Stimulated activated CD8-positive, alpha-beta memory T cell treated with anti-CD3 and anti-CD28 coated beads, Interleukin-4, amount 100 ng/mL, for 48 hours (primary cell): Measurements from ENCODE around the gene C1QB.
A peak's percentile ranks its signal among the peaks of the same experiment; 100 is the strongest.
"Not testable (repeated sequence)": the region's sequence is repeated elsewhere in the genome, so short reads cannot be mapped to it uniquely, and the experiment has no call there.

Source experiments
- DNase-seq: peaks from one replicate; pipeline ENCODE4 v3.0.0-alpha.2; 2020

Gene C1QB

DNA sequence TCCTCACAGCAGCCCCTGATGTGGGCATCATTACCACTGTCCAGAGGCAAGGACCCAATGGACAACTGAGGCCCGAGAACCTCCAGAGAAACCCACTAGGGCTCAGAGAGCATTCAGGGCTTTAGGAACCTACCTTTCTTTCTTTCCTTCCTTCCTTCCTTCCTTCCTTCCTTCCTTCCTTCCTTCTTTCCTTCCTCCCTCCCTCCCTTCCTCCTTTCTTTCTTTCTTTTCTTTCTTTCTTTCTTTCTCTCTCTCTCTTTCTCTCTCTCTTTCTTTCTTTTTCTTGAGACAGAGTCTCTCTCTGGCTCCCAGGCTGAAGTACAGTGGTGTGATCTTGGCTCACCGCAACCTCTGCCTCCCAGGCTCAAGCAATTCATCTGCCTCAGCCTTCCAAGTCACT, 15.8 kb downstream of the C1QB start:
- DNase-seq, result not testable (repeated sequence)

DNA sequence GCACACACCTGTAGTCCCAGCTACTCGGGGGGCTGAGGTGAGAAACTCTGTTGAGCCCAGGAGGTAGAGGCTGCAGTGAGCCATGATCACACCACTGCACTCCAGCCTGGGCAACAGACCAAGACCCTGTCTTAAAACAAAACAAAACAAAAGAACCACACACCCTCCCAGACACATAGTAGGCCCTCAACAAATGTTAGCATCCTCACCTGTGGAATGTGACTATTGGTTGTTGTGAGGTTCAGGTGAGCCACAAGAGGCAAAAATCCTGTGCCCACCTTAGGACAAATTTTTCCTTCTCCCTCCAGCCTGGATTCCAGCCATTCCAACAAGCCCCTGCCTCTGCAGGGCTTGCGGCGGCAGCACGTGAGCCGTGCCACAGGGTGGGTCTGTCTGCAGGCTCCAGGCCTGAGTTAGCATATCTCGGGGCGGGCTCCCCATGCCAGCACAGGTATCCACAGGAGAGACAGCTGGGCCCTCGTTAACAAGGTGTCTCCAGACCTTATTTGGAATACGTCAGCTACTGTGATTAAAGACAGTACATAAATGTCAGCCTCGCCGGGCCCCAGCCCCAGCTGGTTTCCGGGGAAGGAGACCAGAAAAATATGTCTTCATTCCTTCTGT, 17.4 kb downstream of the C1QB start:
- DNase-seq, result no peak

DNA sequence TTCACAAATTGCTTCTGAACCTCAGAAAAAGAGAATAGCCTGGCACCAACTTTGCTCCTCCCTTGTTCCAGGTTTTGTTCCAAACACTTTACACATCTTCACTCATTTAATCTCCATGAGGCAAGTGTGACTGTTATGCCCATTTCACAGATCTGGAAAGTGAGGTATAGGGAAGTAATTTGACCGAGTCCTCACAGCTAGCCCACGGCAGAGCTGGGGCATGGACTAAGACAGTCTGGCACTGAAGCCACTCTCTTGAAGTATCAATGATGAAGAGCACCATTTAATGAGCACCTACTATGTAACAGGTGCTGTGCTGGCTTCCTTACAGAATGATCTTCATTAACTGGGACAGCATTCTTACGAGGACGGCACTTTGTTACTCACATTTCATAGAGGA, 19.0 kb downstream of the C1QB start:
- DNase-seq, result no peak

DNA sequence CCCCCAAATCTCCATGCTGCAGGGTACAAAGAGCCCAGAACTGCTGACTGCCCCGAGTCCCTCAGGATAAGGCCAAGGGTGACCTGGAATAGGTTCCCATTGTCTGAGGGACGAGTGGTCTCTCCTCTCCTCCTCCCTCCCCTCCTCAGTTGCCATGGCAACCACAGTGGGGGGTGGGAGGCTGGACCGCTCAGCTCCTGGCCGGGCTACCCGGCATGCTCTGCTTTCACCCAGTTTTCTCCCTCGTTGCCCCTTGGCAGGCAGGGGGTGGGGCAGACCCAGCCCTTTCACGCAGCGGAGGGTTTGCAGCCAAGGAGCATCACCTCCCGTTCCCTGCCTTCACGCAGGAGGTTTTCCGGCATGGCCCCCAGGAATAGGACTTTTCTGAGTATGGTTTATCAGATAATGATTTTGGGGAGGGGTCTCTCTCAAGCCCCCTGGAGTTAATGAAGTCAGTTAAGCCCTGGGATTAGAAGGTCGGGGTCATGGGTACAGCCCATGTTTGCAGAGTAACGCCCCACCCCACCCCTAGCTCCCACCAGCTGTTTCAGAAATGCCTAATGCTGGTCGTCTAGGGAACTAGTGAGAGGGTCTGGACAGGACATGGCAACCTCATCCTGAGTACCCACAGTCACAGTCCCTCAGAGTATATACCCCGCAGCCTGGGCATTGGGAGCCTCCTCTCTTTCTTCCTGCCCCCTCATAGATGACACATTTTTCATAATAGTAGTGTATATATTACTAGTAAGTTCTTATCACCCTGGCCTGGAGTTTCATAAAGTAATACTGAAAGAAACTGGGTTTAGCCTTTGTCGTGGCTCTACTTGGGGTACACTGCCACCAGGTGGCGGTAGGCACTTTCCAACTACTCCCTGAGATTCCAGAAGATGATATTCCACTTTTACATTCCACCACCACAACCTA, 20.7 kb downstream of the C1QB start:
- peak; percentile 60 for DNase-seq

DNA sequence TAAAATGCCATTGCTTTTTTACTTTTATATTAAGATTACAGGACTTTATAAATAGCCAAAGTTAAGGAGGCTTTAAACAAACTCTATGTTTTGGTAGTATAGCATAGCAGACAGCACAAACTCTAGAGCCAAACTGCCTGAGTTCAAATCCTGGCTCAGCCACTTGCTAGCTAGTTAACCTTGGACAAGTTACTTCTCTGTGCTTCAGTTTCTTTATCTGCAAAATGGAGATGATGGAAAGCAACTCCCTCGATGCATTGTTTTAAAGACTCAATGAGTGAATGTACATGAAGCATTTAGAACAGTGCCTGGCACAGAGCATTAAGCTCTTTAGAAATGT, 21.3 kb downstream of the C1QB start:
- DNase-seq, result no peak

DNA sequence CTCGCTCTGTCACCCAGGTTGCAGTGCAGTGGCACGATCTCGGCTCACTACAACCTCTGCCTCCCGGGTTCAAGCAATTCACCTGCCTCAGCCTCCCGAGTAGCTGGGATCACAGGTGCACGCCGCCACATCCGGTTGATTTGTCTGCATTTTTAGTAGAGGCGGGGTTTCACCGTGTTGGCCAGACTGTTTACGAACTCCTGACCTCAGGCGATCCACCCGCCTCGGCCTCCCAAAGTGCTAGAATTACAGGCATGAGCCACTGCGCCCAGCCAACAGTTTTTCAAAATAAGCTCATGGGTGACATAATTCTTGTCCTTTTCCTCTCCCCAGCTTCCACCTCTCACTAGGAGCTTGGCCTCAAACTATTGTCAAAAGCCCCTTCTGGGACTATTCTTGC, 23.1 kb downstream of the C1QB start:
- not testable (repeated sequence) for DNase-seq

DNA sequence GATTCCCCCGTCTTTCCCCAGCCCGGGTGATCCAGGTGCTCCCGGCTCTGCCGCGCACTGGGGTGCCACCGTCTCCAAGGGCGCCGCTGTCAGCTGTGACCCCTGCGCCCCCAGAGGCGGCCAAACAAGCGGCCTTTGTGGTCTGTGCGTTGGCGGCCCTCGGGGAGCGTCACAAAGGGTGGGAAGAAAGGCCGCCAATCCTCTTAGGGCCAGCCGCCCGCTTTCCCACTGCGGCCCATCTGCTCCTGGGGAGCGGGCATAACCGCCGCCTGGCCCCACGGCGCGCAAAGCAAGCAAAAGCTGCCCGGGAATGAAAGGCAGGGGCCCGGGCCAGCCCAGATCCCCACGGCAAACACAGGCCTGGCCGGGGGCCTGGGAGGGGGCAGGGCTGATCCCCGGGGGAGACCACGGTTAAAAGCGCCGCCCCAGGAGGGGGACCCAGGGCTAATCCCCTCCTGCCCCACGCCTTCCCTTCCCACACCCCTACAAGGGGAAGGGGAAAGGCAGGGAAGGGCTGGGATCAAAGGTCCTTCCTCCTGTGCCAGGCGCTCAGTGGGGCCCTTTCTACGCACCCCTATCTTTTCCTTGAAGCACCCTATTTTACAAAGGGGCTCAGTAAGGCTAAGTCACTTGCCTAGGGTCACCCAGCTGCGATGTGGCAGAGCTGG, 24.0 kb downstream of the C1QB start:
- DNase-seq, result no peak

DNA sequence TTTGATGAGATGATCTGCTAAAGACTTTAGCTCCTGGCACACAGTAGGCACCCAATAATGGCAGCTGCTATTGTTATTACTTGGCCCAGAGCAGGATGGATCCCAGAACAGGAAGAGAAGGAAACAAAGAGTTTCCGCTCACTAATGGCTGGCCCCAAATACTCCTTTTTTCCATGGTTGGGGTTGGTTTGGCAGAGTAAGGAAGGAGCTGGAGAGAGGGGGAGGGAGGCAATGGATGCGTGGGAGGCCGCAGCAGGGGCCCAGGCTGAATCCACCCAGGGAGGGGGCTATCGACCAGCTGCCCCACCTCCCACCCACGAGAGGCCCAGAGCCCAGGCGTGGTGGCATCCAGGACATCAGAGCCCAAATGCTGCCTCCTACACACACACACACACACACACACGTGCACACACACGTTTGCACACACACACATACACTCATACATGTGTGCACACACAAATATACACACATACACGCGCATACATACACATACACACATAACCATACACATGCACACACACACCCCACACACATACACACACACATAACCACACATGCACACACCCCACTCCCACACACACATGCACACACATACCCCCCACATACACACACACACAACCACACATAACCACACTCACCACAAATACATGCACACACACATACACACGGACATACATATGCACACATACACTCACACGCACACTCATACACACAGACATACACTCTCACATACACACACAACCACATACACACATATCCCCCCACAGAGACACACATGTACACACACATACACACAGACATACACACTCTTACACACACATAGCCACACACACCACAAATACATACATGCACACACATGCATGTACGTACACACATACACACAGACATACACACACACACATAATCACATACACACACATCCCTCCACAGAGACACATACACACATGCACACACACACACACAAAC, 25.2 kb downstream of the C1QB start:
- no peak for DNase-seq

DNA sequence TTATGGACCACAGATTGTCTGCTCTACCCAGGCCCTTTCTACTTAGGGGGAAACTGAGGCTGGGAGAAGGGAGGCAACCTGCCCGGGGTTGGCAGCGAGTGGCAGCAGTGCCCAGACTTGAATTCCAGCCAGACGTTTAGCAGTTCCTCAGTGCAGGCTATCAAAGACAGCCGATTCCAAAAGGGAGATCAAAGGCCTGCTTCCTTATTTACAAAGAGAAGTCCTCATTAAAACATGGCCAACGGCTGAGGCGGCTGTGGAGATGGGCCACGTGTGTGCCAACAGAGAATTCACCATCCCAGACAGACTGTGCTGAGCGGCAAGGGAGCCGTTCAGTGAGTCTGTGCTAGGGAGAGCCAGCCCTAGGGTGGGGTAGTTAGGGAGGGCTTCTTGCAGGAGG, 27.7 kb downstream of the C1QB start:
- no peak for DNase-seq

DNA sequence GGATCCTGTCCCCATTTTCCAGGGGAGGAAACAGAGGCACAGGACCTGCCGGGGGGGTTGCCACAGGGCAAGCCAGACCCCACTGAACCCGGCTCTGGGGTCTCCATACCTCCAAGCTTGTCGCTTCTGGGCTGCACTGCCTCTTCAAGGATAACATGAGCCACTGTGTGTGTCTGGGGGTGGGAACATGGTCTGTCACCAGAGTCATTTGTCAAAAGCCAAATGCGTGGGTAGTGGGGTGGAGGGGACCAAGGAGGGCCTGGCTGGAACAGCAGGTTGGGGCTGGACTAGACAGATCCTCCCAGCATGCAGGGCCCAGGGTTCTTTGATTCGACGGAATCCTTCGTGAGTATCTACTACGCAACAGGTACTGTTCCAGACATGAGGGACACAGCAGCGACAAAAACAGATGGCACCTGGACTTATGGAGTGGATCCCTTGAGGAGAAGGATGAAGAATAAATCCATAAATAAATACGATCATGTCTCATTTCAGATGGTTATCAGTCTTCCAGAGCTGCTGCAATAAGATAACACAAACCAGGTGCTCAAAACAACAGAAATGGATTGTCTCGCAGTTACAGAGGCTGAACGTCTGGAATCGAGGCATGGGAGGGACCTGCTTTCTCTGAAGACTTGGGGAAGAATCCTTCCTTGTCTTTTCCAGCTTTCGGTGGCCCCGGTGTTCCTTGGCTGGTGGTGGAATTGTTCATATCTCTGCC, 28.7 kb downstream of the C1QB start:
- no peak for DNase-seq

DNA sequence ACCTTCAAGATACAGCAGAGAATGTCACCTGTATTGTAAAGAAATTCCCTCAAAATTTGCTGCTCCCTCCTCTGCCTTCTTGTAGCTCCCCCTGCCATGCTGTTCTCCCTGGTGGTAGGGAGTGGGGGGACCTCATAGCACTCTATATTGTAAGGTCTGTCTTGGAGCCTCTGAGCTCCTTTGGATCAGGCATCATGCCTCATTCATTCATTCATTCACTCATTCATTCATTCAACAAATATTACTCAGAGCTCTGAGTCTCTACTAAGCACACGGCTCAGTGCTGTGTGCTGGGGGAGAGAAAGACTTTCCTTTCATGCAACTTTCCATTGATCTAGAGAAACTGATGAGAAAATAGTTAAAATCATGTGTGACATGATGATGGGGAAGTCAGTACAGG, 30.5 kb downstream of the C1QB start:
- no peak for DNase-seq

DNA sequence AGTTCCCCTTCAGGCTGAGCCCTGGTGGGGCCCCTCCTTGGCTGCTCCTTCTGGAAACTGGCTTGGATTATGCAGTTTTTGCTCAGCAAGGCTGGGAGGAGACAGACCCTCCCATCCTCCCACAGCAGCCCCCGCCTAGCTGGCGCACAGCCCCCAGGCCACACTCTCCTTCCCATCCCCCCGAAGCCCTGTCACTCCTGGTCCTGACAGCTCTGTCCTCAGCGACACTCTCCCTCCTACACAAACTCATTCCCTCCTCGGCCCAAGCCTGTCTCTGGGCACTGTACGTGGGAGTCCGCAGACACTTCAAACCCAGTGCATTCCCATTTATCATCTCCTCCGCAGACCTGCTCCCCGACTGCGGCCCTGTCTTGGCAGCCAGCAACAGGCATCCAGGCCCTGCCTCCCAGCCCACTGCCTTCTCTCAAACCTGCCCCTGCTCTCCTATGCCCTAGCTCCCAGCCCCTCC, 32.6 kb downstream of the C1QB start:
- no peak for DNase-seq

DNA sequence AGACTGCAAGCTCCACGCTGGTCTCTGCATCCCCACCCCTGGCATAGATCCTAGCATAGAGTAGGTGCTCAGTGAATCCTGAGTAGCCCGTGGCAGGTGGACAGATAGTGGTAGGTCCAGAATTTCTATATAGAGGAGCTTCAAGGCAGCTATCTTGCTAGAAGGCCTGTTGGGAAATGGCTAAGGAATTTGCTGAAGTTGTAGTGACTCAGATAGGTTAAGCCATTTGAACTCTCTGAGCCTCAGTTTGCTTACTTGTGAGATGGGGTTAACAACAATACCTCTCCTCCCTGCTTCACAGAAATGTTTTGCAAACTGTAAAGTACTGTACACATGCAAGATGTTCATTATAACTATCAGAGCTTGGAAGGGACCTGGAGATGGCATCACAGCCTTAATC, 34.2 kb downstream of the C1QB start:
- no peak for DNase-seq

DNA sequence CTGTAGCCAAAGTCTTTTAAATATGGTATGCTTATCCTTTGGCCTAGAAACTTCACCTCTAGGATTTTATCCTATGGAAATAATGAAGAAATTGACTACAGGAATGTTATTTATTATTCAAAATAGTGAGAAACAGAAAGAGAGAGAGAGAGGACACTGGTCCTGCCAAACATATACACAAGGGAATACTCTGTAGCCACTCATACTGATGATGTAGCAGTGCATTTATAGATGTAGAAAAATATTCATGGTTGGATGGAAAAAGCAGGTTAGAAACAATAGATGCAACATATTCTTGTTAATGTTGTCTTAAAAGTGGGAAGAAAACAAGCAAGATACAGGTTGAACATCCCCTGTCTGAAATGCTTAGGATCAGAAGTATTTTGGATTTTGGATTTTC, 35.4 kb downstream of the C1QB start:
- DNase-seq, result no peak

DNA sequence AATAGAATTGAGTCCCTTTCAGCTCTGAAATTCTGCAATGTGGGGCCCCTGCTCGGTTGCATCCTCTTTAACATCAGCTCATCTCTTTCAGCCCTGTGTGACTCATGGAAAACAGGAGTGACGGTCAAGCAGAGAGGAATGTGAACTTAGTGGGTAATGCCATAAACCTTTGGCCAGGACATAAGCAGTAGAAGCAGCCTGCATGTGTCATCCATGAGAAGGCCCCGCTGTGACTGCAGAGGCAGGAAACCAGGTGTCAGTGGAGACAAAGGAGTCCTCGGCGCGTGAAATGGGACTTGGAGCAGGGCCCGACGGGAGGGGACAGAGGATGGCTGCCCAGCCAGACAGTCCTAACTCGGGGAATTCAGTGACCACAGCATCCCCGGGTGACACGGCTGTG, 36.5 kb downstream of the C1QB start:
- DNase-seq, result no peak

DNA sequence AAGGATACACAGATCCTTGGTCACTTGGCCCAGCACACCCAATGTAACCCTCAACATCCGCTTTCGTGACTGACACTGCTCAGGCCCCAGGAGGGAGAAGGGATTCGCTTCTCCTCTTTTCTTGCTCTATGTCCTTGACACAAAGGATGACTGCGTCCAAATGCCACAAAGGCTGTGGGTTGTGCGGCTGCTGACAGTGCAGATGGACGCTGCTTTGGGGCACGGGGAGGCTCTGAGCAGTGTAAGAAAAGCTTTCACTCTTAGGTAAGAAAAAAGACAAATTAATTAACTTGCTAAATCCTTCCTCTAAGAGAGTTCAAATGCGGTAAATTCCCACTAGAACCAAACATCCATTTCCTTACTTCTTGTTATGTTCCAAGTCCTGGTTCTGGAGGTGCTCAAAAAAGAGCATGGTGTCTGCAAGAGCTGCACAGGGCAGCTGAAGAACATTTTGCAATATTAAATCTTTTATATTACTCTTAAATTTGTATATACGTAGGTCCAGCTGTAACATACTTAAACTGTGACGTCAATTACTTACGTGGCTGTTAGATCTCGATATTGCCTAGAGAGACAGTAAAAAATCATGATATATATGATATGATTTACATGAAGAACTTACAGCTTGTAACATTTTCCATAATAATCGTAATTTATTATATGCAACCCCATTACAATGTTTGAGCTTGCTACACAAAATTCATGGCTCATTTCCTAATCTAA, 38.2 kb downstream of the C1QB start:
- DNase-seq, result no peak

DNA sequence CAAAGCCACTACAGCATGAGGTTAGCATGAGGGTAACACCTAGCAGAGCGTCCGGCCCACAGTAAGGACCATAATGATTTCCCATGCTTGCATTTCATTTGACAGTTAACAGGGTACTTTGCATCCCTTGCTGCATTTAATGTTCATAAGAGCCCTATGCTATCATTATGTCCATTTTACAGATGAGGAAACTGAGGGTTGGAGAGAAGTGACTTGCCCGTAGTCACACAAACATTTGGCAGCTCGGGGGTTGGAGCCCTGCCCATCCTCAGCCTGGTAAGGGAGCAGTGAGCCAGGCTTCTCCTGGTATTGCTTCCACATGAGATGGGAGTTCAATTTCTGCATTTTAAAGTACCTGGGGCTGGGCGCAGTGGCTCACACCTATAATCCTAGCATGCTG, 41.1 kb downstream of the C1QB start:
- DNase-seq, result no peak

DNA sequence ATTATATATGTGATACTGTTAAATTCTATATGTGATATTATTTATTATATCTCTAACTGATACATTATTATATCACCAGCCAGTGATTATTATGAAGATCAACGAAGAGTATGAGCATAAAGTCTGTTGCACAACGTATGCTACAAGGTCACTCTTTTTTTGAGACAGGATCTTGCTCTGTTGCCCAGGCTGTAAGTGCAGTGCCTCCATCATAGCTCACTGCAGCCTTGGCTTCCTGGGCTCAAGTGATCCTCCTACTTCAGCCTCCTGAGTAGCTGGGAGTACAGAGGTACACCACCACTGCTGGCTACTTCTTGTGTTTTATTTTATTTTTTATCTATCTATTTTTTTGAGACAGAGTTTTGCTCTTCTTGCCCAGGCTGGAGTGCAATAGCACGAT, 43.6 kb downstream of the C1QB start:
- DNase-seq, result no peak

DNA sequence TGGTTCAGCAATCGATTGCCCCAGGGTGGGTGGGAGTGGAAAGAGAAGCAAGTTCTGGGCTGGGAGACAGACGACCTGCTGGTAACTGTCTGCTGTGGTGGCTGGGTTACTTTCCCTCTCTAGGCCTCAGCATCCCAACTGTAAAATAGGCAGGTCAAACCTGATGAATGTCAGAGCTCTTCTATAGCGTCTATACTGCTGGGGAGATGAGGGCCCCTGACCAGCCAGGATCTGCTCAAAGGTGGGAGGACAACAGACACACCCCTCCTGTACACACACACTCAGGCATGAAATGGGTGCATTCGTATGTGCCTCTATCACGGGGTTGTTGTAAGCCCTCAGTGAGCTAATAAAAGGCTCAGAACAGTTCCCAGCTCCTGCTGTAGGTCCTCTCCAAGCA, 44.9 kb downstream of the C1QB start:
- DNase-seq, result no peak

DNA sequence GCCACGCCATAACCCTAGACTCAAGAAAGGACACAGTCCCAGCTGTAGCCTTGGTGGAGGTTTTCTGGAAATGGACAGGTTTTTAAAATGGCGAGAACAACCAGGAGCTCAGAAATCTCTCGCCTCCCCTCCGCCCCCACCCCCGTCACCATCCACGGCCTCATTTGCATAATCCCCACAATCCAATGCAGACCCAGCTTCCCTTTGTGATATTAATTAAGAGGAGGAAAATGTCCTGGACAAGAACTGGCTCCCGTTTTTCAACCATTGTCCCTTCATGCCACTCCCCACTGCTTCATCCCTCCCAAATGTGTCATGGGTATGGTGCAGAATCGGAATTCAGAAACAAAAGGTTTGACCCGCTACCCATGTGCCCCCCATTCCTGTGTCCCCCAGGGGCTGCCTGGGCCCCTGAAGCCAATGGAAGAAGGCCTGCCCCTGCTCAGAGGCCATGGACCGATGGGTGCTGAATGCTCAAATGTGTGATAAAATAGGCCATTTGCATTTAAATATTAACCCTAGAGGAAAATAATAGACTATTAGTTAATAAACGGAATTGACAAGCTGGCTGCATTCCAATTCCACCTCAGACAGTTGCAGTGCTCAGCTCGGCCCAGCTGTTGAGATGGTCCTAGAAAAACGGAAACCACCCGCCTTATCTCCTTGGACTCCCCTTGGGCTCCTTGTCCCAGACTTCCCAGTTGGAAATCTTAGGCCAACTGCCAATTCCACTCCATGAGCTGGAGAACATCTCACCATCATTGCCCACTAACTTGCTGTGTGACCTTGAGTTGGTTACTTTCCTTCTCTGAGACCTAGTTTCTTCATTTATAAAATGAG, 46.9 kb downstream of the C1QB start:
- no peak for DNase-seq
